ENCODE data around the gene FST.

The FST gene

DNA sequence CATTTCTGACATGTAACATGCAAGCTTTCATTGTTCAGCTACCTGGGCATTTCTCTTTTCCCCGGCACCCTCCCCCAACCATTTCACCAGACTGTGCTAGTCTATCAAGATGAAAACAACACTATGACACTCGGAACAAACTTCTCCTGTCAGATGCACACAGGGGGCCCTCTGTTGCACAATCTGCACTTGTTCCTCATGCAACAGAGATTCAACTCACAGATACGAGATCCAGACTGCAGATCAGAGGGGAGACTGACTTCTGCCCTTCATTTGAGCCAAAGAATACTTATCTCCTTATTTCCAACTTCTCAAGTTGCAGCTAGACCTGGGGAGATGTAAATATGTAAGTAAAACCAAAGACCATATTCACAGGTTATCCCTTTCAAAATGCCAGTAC lies 15.7 kb upstream of the FST start:
- H3K9ac ChIP-seq (ENCODE audit: low read length) = no peak overlapping the region

DNA sequence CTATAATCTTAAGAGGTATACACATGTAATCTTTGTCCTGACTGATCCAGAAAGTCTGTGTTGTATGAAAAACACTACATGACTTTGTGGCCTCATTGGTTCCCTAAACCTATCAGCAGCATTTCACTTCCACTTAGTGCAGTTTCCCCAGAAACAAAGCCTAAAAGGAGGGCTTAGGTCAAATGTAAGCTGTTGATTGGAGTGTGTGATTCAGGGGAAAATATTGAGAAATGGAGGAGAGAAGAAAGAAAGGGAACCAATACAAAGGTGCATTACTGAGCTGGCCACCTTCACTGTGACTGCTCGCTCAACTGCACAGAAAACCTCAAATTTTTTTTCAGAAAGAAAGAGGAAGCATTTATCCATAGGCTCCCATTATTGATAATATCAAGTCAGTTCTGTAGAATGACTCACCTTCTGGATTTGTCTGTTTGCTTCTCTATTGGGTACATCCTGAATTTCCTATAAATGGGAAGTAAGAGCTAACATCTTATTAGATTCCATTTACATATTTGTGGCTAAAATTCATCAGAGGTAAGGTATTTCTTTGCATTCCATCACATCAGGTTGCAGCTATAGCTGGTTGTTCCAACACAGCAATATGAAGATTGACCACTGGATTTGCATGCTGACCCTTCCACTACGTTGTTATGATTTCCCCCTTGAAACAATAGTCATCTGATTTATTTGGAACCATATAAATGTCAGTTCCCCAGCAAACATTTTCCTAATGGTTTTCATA lies 10.3 kb upstream of the FST start:
- Histone ChIP-seq H4K20me1 (ENCODE audit: low read depth, low read length) (no peaks in the 10 kb centered on the region), H2AFZ (ENCODE audit: low read depth, low read length, severe bottlenecking) (no peak overlapping the region), H3K79me2 (ENCODE audit: insufficient read depth, low read length) (no peaks in the 10 kb centered on the region), H3K9me3 (ENCODE audit: insufficient read depth, low read length) (no peaks in the 10 kb centered on the region), H3K4me3 (ENCODE audit: insufficient read depth, low read length, poor library complexity, severe bottlenecking) (no peak overlapping the region), H3F3A (ENCODE audit: insufficient read depth) (no peaks in the 10 kb centered on the region), H3K4me2 (ENCODE audit: low read depth, low read length, poor library complexity, severe bottlenecking) (no peak overlapping the region), H3K9ac (ENCODE audit: low read length) (no peak overlapping the region), H3K36me3 (ENCODE audit: low read length) (no peaks in the 10 kb centered on the region), H3K9me2 (replicated peaks; ENCODE audit: insufficient read depth, low read length) (no peaks in the 10 kb centered on the region), H3K27ac (ENCODE audit: low read depth, low read length) (no peak overlapping the region), H3K27me3 (ENCODE audit: low read length) (no peaks in the 10 kb centered on the region)
- TF ChIP-seq EZH2phosphoT487 (conservative IDR thresholded peaks at IDR 0.05; ENCODE audit: low read length) = no peak
- TF ChIP-seq, protein P1, sequence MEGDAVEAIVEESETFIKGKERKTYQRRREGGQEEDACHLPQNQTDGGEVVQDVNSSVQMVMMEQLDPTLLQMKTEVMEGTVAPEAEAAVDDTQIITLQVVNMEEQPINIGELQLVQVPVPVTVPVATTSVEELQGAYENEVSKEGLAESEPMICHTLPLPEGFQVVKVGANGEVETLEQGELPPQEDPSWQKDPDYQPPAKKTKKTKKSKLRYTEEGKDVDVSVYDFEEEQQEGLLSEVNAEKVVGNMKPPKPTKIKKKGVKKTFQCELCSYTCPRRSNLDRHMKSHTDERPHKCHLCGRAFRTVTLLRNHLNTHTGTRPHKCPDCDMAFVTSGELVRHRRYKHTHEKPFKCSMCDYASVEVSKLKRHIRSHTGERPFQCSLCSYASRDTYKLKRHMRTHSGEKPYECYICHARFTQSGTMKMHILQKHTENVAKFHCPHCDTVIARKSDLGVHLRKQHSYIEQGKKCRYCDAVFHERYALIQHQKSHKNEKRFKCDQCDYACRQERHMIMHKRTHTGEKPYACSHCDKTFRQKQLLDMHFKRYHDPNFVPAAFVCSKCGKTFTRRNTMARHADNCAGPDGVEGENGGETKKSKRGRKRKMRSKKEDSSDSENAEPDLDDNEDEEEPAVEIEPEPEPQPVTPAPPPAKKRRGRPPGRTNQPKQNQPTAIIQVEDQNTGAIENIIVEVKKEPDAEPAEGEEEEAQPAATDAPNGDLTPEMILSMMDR (IDR thresholded peaks at IDR 0.05; ENCODE audit: insufficient read depth, low read length, poor library complexity, severe bottlenecking) = no peak

More for the DNA sequence above, 15.7 kb upstream of the FST start:
- Histone ChIP-seq H3K27ac (ENCODE audit: low read depth, low read length) (no peak overlapping the region), H3F3A (ENCODE audit: insufficient read depth) (no peaks in the 10 kb centered on the region), H2AFZ (ENCODE audit: low read depth, low read length, severe bottlenecking) (no peak overlapping the region), H3K27me3 (ENCODE audit: low read length) (no peaks in the 10 kb centered on the region), H3K79me2 (ENCODE audit: insufficient read depth, low read length) (no peaks in the 10 kb centered on the region), H3K9me3 (ENCODE audit: insufficient read depth, low read length) (no peaks in the 10 kb centered on the region), H3K9me2 (replicated peaks; ENCODE audit: insufficient read depth, low read length) (no peaks in the 10 kb centered on the region), H3K4me2 (ENCODE audit: low read depth, low read length, poor library complexity, severe bottlenecking) (no peak overlapping the region), H4K20me1 (ENCODE audit: low read depth, low read length) (no peaks in the 10 kb centered on the region), H3K36me3 (ENCODE audit: low read length) (no peaks in the 10 kb centered on the region), H3K4me3 (ENCODE audit: insufficient read depth, low read length, poor library complexity, severe bottlenecking) (no peak overlapping the region)
- TF ChIP-seq, protein P1 (IDR thresholded peaks at IDR 0.05; ENCODE audit: insufficient read depth, low read length, poor library complexity, severe bottlenecking) = no peak
- TF ChIP-seq EZH2phosphoT487 (conservative IDR thresholded peaks at IDR 0.05; ENCODE audit: low read length) = no peak

DNA sequence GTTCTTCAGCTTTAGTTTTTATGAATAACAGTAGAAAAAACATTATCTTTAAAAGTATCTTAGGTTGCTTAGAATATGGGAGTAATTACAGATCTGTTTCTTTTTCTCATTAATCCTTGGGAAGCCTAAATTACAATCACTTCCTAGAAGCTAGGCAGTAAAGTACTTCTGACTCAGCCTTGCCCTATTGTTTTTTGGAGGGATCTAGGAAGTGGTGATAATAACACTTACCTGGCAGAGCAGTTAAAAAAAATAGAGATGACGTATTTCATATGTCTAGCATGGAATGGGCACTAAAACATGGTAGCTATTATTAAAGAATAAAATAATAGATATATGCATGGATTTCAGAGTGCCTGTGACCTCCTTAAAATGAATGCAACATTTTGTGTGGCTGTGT lies 8.2 kb upstream of the FST start:
- Histone ChIP-seq H3F3A (ENCODE audit: insufficient read depth) (no peaks in the 10 kb centered on the region), H3K27ac (ENCODE audit: low read depth, low read length) (no peak overlapping the region), H2AFZ (ENCODE audit: low read depth, low read length, severe bottlenecking) (no peak overlapping the region), H3K36me3 (ENCODE audit: low read length) (no peaks in the 10 kb centered on the region), H4K20me1 (ENCODE audit: low read depth, low read length) (no peaks in the 10 kb centered on the region), H3K27me3 (ENCODE audit: low read length) (no peaks in the 10 kb centered on the region), H3K4me3 (ENCODE audit: insufficient read depth, low read length, poor library complexity, severe bottlenecking) (no peak overlapping the region), H3K9ac (ENCODE audit: low read length) (no peak overlapping the region), H3K9me3 (ENCODE audit: insufficient read depth, low read length) (no peaks in the 10 kb centered on the region), H3K79me2 (ENCODE audit: insufficient read depth, low read length) (no peaks in the 10 kb centered on the region), H3K4me2 (ENCODE audit: low read depth, low read length, poor library complexity, severe bottlenecking) (no peak overlapping the region), H3K9me2 (replicated peaks; ENCODE audit: insufficient read depth, low read length) (no peaks in the 10 kb centered on the region)
- no peak for TF ChIP-seq EZH2phosphoT487 (conservative IDR thresholded peaks at IDR 0.05; ENCODE audit: low read length)
- TF ChIP-seq, protein P1 (IDR thresholded peaks at IDR 0.05; ENCODE audit: insufficient read depth, low read length, poor library complexity, severe bottlenecking) = no peak
